Measurements from ENCODE around the gene BMP2K.

GRCh38 chr4:78938474-78938867 lies 162.3 kb downstream of the BMP2K start:
- no peak for TF ChIP-seq TOX (CRISPR knock-in tag; IDR thresholded peaks at IDR 0.05; ENCODE audit: borderline replicate concordance)
- no peak for TF ChIP-seq PPARA (CRISPR knock-in tag; IDR thresholded peaks at IDR 0.05; ENCODE audit: borderline replicate concordance)
- TF ChIP-seq ZC3H10 (CRISPR knock-in tag; IDR thresholded peaks at IDR 0.05): no peak
- no peak for TF ChIP-seq ZNF70 (CRISPR knock-in tag; IDR thresholded peaks at IDR 0.05)
- TF ChIP-seq PATZ1 (CRISPR knock-in tag; IDR thresholded peaks at IDR 0.05; ENCODE audit: borderline replicate concordance): no peak
- no peak for TF ChIP-seq BACH2 (CRISPR knock-in tag; IDR thresholded peaks at IDR 0.05; ENCODE audit: borderline replicate concordance)
- no peak for TF ChIP-seq ESRRG (CRISPR knock-in tag; IDR thresholded peaks at IDR 0.05)
- no peak for TF ChIP-seq CSRNP3 (CRISPR knock-in tag; IDR thresholded peaks at IDR 0.05)
- TF ChIP-seq ZNF565 (CRISPR knock-in tag; conservative IDR thresholded peaks at IDR 0.05; ENCODE audit: low read depth): no peak
- no peak for TF ChIP-seq CSDC2 (CRISPR knock-in tag; IDR thresholded peaks at IDR 0.05)
- no peak for TF ChIP-seq RARB (CRISPR knock-in tag; IDR thresholded peaks at IDR 0.05)
- TF ChIP-seq ZNF8 (CRISPR knock-in tag; IDR thresholded peaks at IDR 0.05): no peak

Data from SK-N-SH treated with all-trans-retinoic acid at 6 μM for 48 hours (cell line).